ENCODE data around the gene ATCAY. TPM values are rescaled to one million over a fixed set of nuclear protein-coding genes. Genes with fewer than 3 reads are reported as not detected.
A peak's percentile ranks its signal among the peaks of the same experiment; 100 is the strongest.
"Not testable (repeated sequence)": the region's sequence is repeated elsewhere in the genome, so short reads cannot be mapped to it uniquely, and the experiment has no call there.

ATCAY gene
- total RNA-seq, 1 donor from 2014 or later = 4.9 TPM

DNA sequence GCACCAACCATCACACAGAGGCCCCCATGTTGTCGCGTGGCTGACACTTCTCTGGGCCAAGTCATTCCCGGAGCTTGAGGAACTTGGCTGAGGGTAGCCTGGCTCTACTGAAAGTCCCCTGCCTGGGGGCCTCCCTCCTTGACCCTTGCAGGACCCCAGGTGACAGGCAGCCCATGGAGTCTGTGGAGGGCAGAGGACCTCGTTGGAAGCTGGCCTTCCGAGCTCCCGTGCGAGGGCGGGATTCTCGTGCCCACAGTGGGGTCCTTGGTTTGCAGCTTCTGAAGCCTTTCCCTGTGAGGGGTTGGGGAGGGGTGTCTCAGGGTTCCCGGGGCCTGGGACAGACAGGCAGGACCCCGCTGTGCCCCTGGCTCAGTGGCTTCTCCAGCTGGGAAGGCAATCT is 68.8 kb downstream of the ATCAY start:
- DNase-seq (ENCODE audit: low spot score) = no peak

DNA sequence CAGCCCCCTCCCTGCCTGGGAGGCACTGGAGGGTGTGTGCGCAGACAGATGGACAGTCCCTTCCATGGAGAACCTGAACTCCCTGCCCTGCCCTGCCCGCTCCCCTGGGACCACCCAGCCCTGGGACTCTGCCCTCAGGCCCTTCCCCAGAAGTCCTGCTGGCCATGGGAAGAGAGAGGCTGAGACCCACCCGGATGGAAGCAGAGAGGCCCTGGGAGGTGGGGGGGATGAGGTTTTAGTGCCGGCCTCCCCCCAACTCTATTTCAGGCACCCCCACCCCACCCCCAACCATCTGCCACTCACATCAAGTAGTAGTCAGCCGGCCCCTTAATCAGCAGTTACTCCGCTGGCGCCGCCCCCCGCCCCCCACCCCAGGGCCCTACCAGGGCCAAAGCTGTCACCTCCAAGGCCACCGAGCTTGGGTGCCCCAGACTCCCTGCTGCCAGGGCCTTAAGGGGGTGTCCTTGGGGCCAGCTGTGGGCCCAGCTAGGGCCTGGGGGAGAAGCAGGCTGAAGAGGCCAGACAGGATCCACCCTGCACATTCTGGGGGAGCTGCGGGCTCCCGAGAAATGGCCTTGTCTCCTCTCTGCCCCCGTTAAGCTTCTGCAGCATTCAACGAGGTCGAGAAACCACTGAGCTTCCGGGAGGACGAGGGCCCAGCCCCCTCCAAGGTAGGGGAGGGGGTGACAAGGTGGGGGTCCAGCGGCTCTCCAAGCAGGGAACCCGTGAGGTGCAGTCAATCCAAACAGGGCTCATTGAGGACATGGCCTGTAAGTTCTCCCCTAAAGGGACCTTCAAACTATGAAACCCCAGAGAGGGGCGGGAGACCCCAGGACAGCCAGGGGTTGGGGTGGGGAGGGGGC is 69.7 kb downstream of the ATCAY start:
- DNase-seq (ENCODE audit: low spot score) = no peak

DNA sequence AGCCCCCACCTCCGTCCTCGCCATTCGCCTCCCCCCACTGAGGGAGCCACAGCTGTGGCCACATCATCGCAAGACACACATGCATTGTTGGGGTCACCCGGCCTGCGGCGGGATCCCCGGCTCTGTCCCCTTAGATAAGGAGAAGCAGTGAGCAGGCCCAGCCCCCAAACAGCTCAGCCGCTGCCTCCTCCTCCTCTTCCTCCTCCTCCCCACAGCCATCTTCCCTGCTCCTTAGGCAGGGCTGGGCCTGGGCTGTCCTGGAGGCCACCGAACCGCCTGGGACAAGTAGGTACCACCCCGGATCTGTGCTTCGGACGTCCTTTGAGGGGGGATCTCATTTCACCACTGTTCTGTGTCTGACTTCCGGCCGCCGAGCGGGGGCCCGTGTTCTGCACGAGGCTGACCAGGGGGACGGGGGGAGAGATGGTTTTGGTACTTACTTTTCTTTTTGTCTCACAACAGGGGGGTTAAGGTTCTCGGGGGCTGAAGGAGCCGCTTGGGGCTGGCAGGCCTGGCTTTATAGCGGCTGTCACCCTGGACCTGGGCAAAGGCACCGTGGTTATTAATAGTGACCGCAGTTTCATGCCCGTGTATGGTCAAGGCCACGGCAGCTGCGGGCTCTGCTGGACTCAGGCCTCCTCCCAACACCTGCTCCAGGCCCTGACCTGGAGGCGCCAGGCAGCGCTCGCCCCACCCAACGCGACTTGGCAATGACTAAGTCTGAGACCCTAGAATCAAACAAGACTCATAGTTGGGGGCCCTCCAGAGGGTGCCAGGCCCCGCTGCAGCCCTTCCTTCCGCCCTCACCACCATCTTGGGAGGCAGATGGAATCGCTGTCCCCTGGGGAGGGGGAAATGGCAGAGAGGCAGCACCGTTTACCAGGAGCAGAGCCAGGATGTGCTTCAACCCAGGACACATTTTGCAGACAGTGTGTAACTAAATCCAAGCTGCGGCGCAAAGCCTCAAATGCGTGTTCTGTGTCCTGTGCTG is 70.7 kb downstream of the ATCAY start:
- DNase-seq (ENCODE audit: low spot score) = no peak

DNA sequence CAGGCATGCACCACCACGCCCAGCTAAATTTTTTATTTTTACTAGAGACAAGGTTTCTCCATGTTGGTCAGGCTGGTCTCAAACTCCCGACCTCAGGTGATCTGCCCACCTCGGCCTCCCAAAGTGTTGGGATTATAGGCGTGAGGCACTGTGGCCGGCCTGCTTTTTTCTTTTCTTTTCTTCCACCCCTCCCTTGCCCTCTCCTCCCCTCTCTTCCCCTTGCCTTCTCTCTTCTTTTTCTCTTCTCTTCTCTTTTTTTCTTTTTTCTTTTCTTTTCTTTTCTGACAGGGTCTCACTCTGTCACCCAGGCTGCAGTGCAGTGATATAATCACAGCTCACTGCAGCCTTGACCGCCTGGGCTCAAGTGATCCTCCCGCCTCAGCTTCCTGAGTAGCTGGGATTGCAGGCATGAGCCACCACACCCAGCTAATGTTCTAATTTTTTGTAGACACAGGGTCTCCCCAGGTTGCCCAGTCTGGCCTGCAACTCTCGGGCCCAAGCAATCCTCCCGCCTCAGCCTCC is 72.3 kb downstream of the ATCAY start:
- not testable (repeated sequence) for DNase-seq (ENCODE audit: low spot score)

DNA sequence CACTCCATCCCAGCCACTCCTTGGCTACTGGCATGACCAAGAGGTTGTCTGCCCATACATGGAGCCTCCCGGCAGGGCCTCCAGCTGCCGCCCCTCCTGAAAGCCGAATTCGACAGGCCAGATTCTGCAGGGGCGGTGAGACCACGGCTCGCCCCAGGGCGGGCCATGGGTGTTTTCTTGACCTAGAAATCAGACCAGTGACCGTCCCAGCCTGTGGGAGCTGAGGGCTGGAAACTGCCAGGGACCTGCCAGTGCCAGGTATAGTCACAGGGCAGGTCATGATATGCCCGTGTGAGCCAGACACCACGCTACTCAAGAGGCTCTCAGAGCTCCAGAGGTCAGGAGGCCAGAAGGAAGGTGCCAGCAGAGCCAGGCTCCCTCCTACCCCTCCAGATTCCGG is 73.6 kb downstream of the ATCAY start:
- DNase-seq (ENCODE audit: low spot score) = no peak

DNA sequence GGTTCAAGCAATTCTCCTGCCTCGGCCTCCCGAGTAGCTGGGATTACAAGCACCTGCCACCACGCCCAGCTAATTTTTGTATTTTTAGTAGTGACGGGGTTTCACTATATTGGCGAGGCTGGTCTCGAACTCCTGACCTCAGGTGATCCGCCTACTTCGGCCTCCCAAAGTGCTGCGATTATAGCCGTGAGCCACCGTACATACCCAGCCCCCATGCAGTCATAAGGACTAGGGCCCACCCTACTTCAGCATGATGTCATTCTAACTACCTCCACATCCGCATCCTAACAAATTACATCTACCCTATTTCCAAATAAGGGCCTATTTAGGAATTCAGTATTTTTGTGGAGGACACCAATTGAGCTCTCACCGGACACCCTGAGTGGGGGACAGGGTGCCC is 74.8 kb downstream of the ATCAY start:
- DNase-seq (ENCODE audit: low spot score) = not testable (repeated sequence)

DNA sequence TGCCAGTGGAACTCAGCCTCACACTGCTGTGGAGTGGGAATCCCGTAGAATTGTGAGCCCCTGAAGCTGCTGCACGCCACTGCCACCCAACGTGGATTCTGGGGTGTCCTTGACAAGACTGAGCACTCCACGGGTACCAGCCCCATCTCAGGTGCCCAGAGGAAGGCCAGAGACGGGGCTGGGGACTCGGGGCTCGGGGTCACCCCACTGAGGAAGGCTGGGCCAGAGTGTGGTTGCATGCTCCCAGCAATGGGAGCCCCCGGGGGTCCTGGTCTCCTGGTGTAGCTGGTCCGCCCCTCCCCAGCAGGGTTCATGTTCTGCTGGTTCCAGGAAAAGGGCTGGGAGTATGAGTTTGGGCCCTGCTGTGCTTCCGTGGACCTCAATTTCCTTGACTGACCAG is 75.2 kb downstream of the ATCAY start:
- DNase-seq (ENCODE audit: low spot score) = no peak

DNA sequence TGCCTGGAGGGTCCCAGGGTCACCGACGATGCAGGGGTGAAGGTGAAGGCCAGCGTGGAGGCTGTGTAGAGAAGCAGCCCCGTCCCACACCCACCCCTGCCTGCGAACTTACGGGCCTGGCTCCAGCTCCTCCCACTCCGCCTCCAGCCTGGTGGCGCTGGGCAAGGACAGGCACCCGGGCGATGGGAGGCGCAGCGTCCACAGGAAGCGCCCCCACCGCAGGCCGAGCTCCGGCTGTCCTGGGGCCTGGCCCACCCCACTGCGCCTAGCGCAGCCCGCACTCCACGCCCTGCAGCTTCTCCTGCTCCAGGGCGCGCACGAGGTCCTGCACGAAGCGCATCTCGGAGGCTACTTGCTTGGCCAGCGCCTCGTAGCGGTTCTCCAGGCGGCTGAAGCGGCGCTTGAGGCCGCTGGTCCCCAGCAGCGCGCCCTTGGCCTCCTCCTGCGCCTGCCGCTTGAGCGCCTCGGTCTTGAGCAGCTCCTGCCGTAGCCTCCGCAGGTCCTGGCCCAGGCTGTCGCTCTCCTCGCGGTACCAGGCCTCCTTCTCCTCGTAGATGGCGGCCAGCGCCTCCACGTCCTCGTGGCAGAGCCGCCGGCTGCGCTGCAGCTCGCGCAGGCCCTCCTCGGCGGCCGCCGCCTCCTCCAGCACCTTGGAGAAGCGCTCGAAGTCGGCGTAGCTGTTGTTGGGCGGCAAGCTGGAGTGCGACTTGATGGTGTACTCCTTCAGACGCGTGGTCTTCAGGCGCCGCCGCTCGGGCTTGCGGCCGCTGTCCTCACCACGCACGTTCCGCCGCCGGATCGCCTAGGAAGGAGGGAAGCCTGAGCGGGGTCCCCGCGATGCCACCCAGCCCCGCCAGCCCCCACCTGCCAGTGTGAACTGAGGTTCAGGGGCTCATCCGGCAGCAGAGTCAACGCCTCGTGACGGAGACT is 78.6 kb downstream of the ATCAY start:
- DNase-seq (ENCODE audit: low spot score) = no peak

DNA sequence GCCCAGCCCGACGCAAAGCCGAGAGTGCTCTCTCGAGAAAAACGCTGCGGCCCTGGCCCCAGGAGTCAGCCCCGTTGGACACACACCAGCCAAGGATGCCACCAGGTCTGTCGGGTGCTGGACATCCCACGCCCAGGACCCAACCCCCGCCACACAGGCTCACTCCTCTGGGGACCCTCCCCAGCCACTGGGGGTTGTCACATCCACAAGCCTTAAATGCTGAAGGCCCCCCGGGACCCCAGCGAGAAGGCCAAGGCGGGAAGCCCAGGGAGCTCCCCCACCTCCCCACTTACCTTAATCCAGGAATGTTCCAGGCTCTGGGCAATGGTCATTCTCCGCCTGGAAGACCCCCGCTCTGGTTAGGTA is 79.3 kb downstream of the ATCAY start:
- DNase-seq (ENCODE audit: low spot score) = no peak

DNA sequence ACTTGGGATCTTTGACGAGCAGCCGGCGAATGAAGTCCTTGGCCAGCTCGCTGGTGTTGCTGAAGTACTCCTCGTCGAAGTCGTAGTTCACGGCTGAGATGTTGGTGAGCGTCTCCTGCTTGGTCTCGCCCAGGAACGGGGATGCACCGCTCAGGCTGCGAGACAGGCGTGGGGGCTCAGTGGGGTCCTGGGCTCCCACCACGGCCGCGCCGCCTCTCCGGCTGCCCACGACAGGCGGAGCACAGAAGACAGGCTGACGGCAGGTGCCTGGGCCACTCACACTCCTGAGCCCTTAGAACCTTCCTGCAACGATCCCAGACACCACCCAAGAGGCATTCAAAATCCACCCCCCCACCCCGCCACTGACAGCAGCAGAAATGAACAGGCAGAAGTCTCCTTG is 80.5 kb downstream of the ATCAY start:
- DNase-seq (ENCODE audit: low spot score) = no peak

DNA sequence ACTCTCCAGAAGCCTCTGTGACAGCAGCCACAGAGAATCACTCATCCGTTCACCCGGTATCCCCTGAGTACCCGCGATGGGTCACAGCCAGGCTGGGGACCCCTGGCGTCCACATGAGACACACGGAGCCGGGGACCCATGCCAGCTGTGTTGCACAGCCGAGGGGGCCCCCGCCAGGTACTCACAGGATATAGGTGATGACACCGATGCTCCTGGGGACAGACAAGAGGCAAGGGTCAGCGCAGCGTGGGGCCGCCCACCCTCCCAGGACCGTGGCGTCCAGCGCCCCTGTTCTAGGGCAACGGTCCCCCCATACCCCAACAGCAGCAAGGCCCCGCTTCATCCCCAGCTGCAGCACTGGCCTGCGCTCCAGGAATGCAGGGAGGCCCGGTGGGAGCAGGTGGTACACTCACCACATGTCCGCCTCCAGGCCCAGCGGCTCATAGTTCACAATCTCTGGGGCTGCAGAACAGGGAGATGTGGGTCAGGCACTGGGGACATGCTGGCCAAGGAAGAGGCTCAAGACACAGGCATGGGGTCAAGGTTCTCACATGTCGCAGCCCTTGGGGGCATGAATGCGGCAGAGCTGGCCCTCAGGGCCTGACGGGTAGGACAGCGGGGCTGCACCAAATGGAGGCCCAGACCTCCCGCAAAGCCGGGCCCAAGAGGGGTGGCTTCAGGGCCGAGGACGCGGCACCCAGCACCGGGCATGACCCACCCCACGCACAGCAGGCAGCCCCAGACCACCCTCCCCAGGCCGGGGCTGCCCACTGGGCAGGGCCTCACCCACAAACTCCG is 83.2 kb downstream of the ATCAY start:
- no peak for DNase-seq (ENCODE audit: low spot score)

DNA sequence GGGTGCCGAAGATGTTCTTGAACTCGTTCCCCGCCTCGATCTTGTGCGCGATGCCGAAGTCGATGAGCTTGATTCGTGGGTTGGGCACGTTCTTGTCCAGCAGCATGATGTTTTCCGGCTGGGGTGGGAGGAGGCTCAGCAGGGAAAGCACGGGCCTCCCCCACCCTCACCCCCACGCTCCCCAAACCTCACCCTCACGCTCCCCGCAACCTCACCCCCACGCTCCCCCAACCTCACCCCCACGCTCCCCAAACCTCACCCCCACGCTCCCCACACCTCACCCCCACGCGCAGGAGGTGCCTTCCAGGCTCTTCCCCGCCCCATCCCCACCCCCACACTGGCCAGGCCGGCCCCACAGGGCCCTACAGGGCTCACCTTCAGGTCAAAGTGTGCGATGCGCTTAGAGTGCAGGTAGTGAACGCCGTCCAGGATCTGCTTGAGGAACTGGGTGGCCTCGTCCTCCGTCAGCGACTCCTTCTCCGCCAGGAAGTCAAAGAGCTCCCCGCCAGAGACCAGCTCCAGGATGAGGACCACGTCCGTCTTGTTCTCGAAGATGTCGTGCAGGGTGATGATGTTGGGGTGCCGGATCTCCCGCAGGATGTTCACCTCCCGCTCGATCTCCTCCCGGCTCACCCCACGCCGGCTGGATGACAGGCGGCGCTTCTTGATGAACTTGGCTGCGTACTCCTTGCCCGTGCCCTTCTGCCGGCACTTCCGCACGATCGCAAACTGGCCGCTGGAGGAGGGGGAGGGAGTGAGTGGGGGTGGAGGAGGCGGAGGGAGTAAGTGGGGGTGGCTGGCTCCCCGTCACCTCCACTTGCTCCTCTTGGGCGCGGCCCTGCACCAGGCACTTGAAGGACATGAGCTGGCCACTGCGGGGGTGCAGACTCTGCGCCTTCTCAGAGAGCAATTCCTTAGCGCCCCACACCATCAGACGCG is 84.0 kb downstream of the ATCAY start:
- no peak for DNase-seq (ENCODE audit: low spot score)

DNA sequence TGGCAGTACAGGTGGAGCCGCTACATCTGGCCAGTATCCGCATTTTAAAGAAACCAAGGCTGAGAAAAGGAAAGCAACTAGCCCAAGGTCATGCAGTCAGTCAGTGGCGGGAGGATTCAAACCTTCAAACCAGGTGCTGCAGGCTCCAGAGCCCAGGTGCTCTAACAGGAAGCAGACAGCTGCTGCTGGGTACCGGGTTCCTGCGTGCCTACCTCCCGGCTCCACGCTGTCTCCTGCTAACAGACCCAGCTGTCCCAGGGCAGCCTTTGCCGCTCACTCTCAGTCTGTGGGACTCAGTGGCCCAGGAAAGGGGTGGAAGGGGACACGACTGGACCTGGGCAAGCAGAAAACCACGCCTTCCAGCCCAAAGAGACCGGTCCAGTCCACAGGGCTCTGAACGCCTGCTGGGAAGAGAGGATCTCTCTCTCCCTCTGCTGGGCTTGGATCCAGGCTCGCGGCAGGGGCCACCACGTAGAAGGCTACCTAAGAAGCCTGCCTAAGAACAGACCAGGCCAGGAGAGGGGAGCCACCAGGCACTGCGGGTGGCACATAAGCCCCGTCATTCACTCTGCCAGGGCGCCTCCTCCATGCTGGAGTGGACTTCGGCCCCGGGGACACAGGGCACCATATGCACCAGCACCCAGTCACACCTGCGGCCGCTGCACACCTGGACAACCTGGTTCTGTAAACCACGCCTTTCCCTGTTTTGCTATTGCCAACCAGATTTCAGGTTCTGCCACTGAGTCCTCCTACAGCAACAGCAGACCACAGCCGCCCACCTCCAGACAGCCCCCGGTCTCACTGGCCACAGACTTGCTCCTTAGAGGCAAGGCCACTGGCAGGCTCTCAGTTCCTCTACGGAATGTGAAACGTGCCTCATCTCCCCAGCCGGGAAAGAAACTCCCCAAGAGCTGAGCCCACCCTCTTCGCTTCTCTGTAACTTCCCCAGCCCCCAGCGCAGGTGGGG is 85.8 kb downstream of the ATCAY start:
- DNase-seq (ENCODE audit: low spot score) = no peak

DNA sequence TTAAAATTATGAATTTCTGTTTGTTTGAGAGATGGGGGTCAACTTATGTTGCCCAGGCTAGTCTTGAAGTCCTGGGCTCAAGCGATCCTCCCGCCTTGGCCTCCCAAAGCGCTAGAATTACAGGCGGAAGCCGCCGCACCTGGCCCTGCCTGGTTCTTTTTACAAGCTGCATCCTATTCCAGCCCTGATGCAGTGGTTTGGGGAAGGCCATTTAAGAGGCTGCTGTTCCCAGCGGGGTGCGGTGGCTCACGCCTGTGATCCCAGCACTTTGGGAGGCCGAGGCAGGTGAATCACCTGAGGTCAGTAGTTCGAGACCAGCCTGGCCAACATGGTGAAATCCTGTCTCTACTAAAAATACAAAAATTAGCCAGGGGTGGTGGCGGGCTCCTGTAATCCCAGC is 87.5 kb downstream of the ATCAY start:
- DNase-seq (ENCODE audit: low spot score) = not testable (repeated sequence)

DNA sequence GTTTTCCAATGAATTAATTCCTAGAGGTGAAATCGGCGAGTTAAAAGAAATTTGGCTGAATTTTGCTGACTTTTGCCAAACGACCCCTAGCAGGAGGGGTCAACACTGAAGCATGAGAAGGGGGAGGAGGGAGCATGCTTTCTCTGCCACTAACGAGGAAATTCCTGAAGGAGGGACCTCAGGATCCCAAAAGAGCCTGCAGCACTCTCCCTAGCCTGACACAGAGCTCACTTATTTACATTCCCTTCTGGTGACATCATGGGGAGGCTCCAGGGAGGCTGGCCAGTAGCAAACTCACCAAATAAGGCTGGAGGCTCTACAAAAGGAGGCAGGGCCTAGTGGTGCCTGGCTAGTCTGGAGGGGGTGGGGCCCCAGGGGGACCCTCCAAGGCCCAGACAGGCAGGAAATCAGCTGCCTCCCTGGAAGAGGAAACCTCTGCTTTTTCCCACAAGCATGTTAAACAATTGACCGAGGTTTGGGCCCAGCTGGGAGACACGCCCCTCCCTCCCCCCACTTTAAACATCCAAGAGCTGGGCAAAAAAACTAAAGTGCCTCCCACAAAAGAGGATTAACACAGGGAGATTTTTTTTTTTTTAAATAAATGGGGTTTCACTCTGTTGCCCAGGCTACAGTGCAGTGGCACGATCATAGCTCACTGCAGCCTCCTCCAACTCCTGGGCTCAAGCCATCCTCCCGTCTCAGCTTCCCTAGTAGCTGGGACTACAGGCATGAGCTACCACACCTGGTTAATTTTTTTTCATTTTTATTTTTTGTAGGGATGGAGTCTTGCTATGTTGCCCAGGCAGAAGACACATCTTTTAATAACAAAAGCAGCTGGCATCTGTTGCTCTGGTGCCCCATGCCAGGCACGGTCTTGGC is 88.3 kb downstream of the ATCAY start:
- DNase-seq (ENCODE audit: low spot score) = peak; percentile 89

DNA sequence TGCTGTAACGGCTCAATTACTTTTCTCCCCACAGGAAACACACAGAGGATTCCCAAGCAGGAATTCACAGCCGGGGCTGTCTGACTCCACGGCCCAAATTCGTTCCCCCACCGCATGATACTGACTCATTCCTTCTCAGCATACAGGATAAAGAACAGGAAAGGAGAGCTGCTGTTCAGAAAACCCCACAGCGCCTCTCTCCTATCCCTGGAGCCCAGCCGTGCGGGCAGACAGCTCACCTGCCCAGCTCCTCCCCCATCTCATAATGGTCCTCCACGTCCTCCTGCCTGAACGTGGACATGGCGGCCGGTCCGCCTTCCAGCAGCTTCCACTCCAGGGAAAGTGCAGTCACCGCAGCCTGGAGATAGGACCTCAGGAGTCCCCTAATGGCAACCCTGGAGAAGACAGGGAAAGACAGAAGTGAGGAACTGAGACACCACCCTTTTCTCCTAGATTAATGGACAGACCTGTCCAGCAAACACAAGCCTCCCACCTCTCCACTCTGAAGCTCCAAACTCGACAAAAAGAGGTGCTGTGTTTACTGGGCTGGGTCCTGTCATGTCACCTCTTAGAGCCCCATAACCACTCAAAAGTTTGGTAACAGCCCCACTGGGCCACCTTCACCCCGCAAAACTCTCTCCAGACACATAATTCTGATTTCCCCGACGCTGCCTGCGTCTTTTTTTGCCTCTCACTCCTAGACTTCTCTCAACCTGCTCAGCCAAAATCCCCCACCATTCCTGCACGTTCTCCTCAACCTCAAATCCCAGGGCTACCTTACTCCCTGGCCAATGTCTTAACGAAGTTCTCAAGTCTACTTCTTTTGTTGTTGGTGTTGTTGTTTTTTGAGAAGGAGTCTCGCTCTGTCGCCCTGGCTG is 89.2 kb downstream of the ATCAY start:
- DNase-seq (ENCODE audit: low spot score) = peak; percentile 47

Data from ureter (tissue), 1 donor.